ENCODE measurements around the gene SHROOM3.

GRCh38 chr4:76703676-76704075, 268.6 kb downstream of the SHROOM3 start:
- TF ChIP-seq ZFP3 (CRISPR knock-in tag; IDR thresholded peaks at IDR 0.05): no peak
- TF ChIP-seq BACH2 (CRISPR knock-in tag; IDR thresholded peaks at IDR 0.05; ENCODE audit: borderline replicate concordance): no peak
- no peak for TF ChIP-seq CSRNP3 (CRISPR knock-in tag; IDR thresholded peaks at IDR 0.05)
- TF ChIP-seq POU6F1 (CRISPR knock-in tag; IDR thresholded peaks at IDR 0.05; ENCODE audit: borderline replicate concordance, low read depth): no peak
- no peak for TF ChIP-seq CREB5 (CRISPR knock-in tag; IDR thresholded peaks at IDR 0.05; ENCODE audit: low read depth)
- TF ChIP-seq PATZ1 (CRISPR knock-in tag; IDR thresholded peaks at IDR 0.05; ENCODE audit: borderline replicate concordance): no peak
- no peak for TF ChIP-seq ZFP30 (CRISPR knock-in tag; IDR thresholded peaks at IDR 0.05)
- TF ChIP-seq RARB (CRISPR knock-in tag; IDR thresholded peaks at IDR 0.05): no peak
